ENCODE data around the gene TCEA3.

GRCh38 chr1:23441446-23442148 lies 17.0 kb upstream of the TCEA3 start:
- TF ChIP-seq CTCF (IDR thresholded peaks at IDR 0.05) (no peak), POLR2A (IDR thresholded peaks at IDR 0.05) (no peak)

Measured in body of pancreas (tissue), 4 donors.